Neuronal stem cell (in vitro differentiated cells): ENCODE measurements around the gene CAMKK1.

ENCODE experiments used
- DNase-seq: peaks from one replicate; pipeline ENCODE4 v3.0.0-alpha.2; 2013; ENCODE audit warnings: low spot score
- H2AFZ ChIP-seq: one replicate; pipeline ENCODE4 v1.6.1; 2013; ENCODE audit warnings: mild to moderate bottlenecking, low read length, inconsistent platforms
- H2AK5ac ChIP-seq: 2 replicates; pipeline ENCODE4 v1.6.1; 2013; ENCODE audit warnings: low read depth, mild to moderate bottlenecking, inconsistent platforms, low read length, moderate library complexity, mixed read lengths
- H2BK120ac ChIP-seq: 2 replicates; pipeline ENCODE4 v1.6.1; 2013; ENCODE audit warnings: low read depth, mild to moderate bottlenecking, inconsistent platforms, low read length, moderate library complexity, mixed read lengths
- H2BK12ac ChIP-seq: one replicate; pipeline ENCODE4 v1.6.1; 2013; ENCODE audit warnings: low read length, inconsistent platforms
- H2BK15ac ChIP-seq: 2 replicates; pipeline ENCODE4 v1.6.1; 2013; ENCODE audit warnings: mild to moderate bottlenecking, low read length, inconsistent platforms, mixed read lengths
- H2BK5ac ChIP-seq: one replicate; pipeline ENCODE4 v1.6.1; 2013; ENCODE audit warnings: inconsistent platforms, mild to moderate bottlenecking, low read length, moderate library complexity
- H3K14ac ChIP-seq: one replicate; pipeline ENCODE4 v1.6.1; 2013; ENCODE audit warnings: low read length, inconsistent platforms
- H3K18ac ChIP-seq: 2 replicates; pipeline ENCODE4 v1.6.1; 2013; ENCODE audit warnings: low read length, inconsistent platforms
- H3K23ac ChIP-seq: 2 replicates; pipeline ENCODE4 v1.6.1; 2013; ENCODE audit warnings: low read depth, mild to moderate bottlenecking, mixed read lengths, low read length, inconsistent platforms; ENCODE audit not compliant: poor library complexity
- H3K27ac ChIP-seq: replicated peaks from 3 replicates; pipeline ENCODE4 v1.5.1; 2013; ENCODE audit warnings: low read length, inconsistent platforms
- H3K27me3 ChIP-seq, 3 experiments: 2 replicates each; pipeline ENCODE4 v1.6.1; 2013; ENCODE audit warnings: low read length in 3 of 3, mild to moderate bottlenecking in 2 of 3, inconsistent platforms in 1 of 3, low read depth in 1 of 3, mixed read lengths in 1 of 3, moderate library complexity in 1 of 3; ENCODE audit not compliant: control insufficient read depth in 3 of 3, insufficient read depth in 3 of 3
- H3K36me3 ChIP-seq, 2 donors: replicated peaks in 1 of 2; 2 replicates each; pipeline ENCODE4 v1.6.1; 2013; ENCODE audit warnings: low read length in 2 of 2; ENCODE audit not compliant: control insufficient read depth in 2 of 2, insufficient read depth in 2 of 2
- H3K4ac ChIP-seq: 2 replicates; pipeline ENCODE4 v1.6.1; 2013; ENCODE audit warnings: inconsistent platforms, mild to moderate bottlenecking, low read length, moderate library complexity
- H3K4me1 ChIP-seq, 2 donors: 1 replicate in 1 of 2; 2 replicates in 1 of 2; pipeline ENCODE4 v1.6.1; 2013; ENCODE audit warnings: low read length in 2 of 2, low read depth in 1 of 2; ENCODE audit not compliant: control insufficient read depth in 2 of 2, insufficient read depth in 1 of 2
- H3K4me2 ChIP-seq: one replicate; pipeline ENCODE4 v1.6.1; 2013; ENCODE audit warnings: mild to moderate bottlenecking, low read length, inconsistent platforms; ENCODE audit not compliant: insufficient read depth, poor library complexity, severe bottlenecking
- H3K4me3 ChIP-seq, 2 donors: 2 replicates each; pipeline ENCODE4 v1.5.1; 2013; ENCODE audit warnings: low read length in 2 of 2, mild to moderate bottlenecking in 2 of 2, inconsistent platforms in 1 of 2, moderate library complexity in 1 of 2
- H3K79me1 ChIP-seq: one replicate; pipeline ENCODE4 v1.6.1; 2013; ENCODE audit warnings: low read depth, mild to moderate bottlenecking, inconsistent platforms, low read length, moderate library complexity
- H3K9ac ChIP-seq: one replicate; pipeline ENCODE4 v1.6.1; 2013; ENCODE audit warnings: mild to moderate bottlenecking, low read depth, low read length, inconsistent platforms; ENCODE audit not compliant: poor library complexity
- H3K9me3 ChIP-seq, 2 donors: replicated peaks in 1 of 2; 2 replicates each; pipeline versions ENCODE3 to v1.6.1; 2013; ENCODE audit warnings: low read length in 2 of 2, mild to moderate bottlenecking in 2 of 2, inconsistent platforms in 1 of 2, low read depth in 1 of 2, mixed read lengths in 1 of 2, moderate library complexity in 1 of 2; ENCODE audit not compliant: control insufficient read depth in 2 of 2, insufficient read depth in 1 of 2
- H4K8ac ChIP-seq: one replicate; pipeline ENCODE4 v1.6.1; 2013; ENCODE audit warnings: low read depth, mild to moderate bottlenecking, inconsistent platforms, low read length, moderate library complexity
- H4K91ac ChIP-seq: one replicate; pipeline ENCODE4 v1.6.1; 2013; ENCODE audit warnings: low read length, low read depth, mild to moderate bottlenecking, inconsistent platforms; ENCODE audit not compliant: poor library complexity
- whole genome bisulfite sequencing, 2 donors: extraction: QIAGEN DNeasy Blood & Tissue Kit; methylation state at CpG; one replicate each; pipeline ENCODE4 v1.1.7; 2013; ENCODE audit warnings: missing lambda C conversion rate in 2 of 2, mixed read lengths in 1 of 2; ENCODE audit not compliant: insufficient read length in 2 of 2, insufficient replicate concordance in 1 of 2; ENCODE audit errors: extremely low coverage in 2 of 2; 5-methylcytosine and 5-hydroxymethylcytosine counted together

Gene CAMKK1

GRCh38 chr17:3834811-3835210, 58.0 kb downstream of the CAMKK1 start:
- H3K9ac ChIP-seq = no peak overlapping the region
- no peak overlapping the region for H2BK12ac ChIP-seq
- no peak overlapping the region for H2BK120ac ChIP-seq
- no peaks in the 10 kb centered on the region for H3K27me3 ChIP-seq
- H3K4me1 ChIP-seq = no peaks in the 10 kb centered on the region
- H2AK5ac ChIP-seq = no peak overlapping the region
- no peak overlapping the region for H3K4me2 ChIP-seq
- WGBS, 2 donors = no CpG with 5 or more reads among the region's 4 CpGs
- H3K27ac ChIP-seq = no peak overlapping the region
- no peak overlapping the region for H3K23ac ChIP-seq
- no peak for DNase-seq
- H3K79me1 ChIP-seq = no peaks in the 10 kb centered on the region
- no peak overlapping the region for H4K8ac ChIP-seq
- H3K18ac ChIP-seq = no peak overlapping the region
- no peak overlapping the region for H4K91ac ChIP-seq
- no peak overlapping the region for H3K4me3 ChIP-seq
- no peak overlapping the region for H3K14ac ChIP-seq
- H3K4ac ChIP-seq = no peak overlapping the region
- H2BK15ac ChIP-seq = no peak overlapping the region
- H2AFZ ChIP-seq = no peak overlapping the region
- H2BK5ac ChIP-seq = no peak overlapping the region
- peaks cover 23 to 78% of the 10 kb centered on the region in 2 donors for H3K36me3 ChIP-seq
- no peaks in the 10 kb centered on the region for H3K9me3 ChIP-seq

- no peak overlapping the region for H3K4me2 ChIP-seq
- WGBS, 2 donors = no CpG with 5 or more reads among the region's 7 CpGs
- no peak overlapping the region for H3K4ac ChIP-seq
- H3K9ac ChIP-seq = no peak overlapping the region
- no peak overlapping the region for H3K14ac ChIP-seq
- no peak overlapping the region for H3K27ac ChIP-seq
- H3K4me1 ChIP-seq = no peaks in the 10 kb centered on the region
- H2BK12ac ChIP-seq = no peak overlapping the region
- H3K18ac ChIP-seq = no peak overlapping the region
- H3K79me1 ChIP-seq = no peaks in the 10 kb centered on the region
- H3K9me3 ChIP-seq = no peaks in the 10 kb centered on the region
- no peak for DNase-seq
- no peak overlapping the region for H3K23ac ChIP-seq
- no peak overlapping the region for H2AK5ac ChIP-seq
- H3K36me3 ChIP-seq = peaks cover 20 to 80% of the 10 kb centered on the region in 2 donors
- H2BK5ac ChIP-seq = no peak overlapping the region
- no peak overlapping the region for H4K8ac ChIP-seq
- H2AFZ ChIP-seq = no peak overlapping the region
- H2BK120ac ChIP-seq = no peak overlapping the region
- H3K4me3 ChIP-seq = no peak overlapping the region
- H2BK15ac ChIP-seq = no peak overlapping the region
- no peaks in the 10 kb centered on the region for H3K27me3 ChIP-seq
- H4K91ac ChIP-seq = no peak overlapping the region
Observed at GRCh38 chr17:3828852-3829232, 64.0 kb downstream of the CAMKK1 start.

GRCh38 chr17:3828151-3828851, 64.6 kb downstream of the CAMKK1 start:
- Histone ChIP-seq H3K14ac (no peak overlapping the region), H2BK15ac (no peak overlapping the region), H3K27ac (no peak overlapping the region), H4K8ac (no peak overlapping the region), H3K36me3 (peaks cover 24 to 80% of the 10 kb centered on the region in 2 donors), H2BK12ac (no peak overlapping the region), H3K23ac (no peak overlapping the region), H3K79me1 (no peaks in the 10 kb centered on the region), H2AK5ac (no peak overlapping the region), H2AFZ (no peak overlapping the region), H2BK5ac (no peak overlapping the region), H3K9ac (no peak overlapping the region), H3K27me3 (no peaks in the 10 kb centered on the region), H3K4me3 (no peak overlapping the region), H2BK120ac (no peak overlapping the region), H3K4ac (no peak overlapping the region), H3K9me3 (no peaks in the 10 kb centered on the region), H3K18ac (no peak overlapping the region), H4K91ac (no peak overlapping the region), H3K4me2 (no peak overlapping the region), H3K4me1 (no peaks in the 10 kb centered on the region)
- DNase-seq = no peak
- no CpG with 5 or more reads among the region's 7 CpGs for WGBS, 2 donors

GRCh38 chr17:3827124-3827773, 65.6 kb downstream of the CAMKK1 start:
- H3K4me2 ChIP-seq = no peak overlapping the region
- DNase-seq = peak; percentile 54
- H3K18ac ChIP-seq = no peak overlapping the region
- H2AK5ac ChIP-seq = no peak overlapping the region
- H3K27me3 ChIP-seq = no peaks in the 10 kb centered on the region
- H2BK15ac ChIP-seq = no peak overlapping the region
- H3K4ac ChIP-seq = no peak overlapping the region
- no peak overlapping the region for H3K23ac ChIP-seq
- no peak overlapping the region for H3K27ac ChIP-seq
- H3K9ac ChIP-seq = no peak overlapping the region
- no peak overlapping the region for H4K8ac ChIP-seq
- no peak overlapping the region for H2BK5ac ChIP-seq
- H3K14ac ChIP-seq = no peak overlapping the region
- H3K79me1 ChIP-seq = no peaks in the 10 kb centered on the region
- no CpG with 5 or more reads among the region's 6 CpGs for WGBS, 2 donors
- H3K36me3 ChIP-seq = peaks cover 23 to 81% of the 10 kb centered on the region in 2 donors
- no peaks in the 10 kb centered on the region for H3K9me3 ChIP-seq
- no peaks in the 10 kb centered on the region for H3K4me1 ChIP-seq
- H2BK12ac ChIP-seq = no peak overlapping the region
- no peak overlapping the region for H4K91ac ChIP-seq
- no peak overlapping the region for H3K4me3 ChIP-seq
- H2AFZ ChIP-seq = no peak overlapping the region
- no peak overlapping the region for H2BK120ac ChIP-seq
